Measurements from ENCODE around the gene TC2N. TPM values are rescaled to one million over a fixed set of nuclear protein-coding genes. Genes with fewer than 3 reads are reported as not detected.

TC2N gene
- total RNA-seq, 1 experiment from 2014 or later, result 30.6 TPM

DNA sequence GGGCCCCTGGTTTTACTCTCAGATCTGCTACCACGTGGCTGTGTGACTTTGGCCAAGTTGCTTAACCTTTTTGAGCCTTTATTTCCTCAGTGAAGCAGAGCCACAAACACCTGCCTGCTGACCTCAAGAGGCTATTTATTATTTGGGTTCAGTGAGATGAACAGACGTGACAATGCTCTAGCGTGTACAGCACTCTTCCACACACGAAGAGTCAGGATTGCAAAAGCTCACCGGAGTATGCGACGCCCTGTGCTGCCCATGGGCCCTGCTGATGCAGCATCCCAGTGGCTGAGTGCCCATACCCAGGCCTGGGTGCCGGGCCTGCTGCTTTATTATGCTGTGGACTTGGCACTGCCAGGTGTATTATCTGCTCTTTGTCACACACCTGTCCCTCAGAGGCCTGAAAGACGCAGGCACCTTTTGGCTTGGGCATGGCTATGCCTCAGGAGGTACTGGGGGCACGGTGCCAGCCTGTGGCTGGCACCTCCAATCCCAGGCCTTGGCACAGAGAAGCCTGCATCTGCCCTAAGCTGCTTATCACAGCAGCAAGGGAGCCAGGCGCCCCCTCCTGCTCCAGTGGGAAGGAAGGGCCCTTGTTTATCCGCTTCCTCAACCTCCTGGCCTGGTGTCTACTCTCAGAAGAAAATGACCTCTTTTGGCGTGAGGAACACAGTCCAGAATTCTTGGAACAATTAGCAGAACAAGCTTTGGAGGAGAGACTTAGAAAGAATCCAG lies 22.3 kb upstream of the TC2N start:
- H3K36me3 ChIP-seq (ENCODE audit: control insufficient read depth, insufficient read depth, low read length), result no peaks in the 10 kb centered on the region
- BruUV-seq (replicated peaks), result no TSS peak
- intact Hi-C loops (cut with micrococcal nuclease; ENCODE audit: unreplicated experiment), result loop anchor here (5.0 kb wide), 1 partner anchor 32 kb away; no protein-coding TSS in a partner anchor
- no peaks in the 10 kb centered on the region for H3K4me1 ChIP-seq
- Mint-ChIP-seq H3K27me3 (ENCODE audit: insufficient read depth, unreplicated experiment) (no peaks in the 10 kb centered on the region), H3K4me3 (ENCODE audit: unreplicated experiment) (no peak overlapping the region), H3K9me3 (ENCODE audit: unreplicated experiment) (no peaks in the 10 kb centered on the region), H3K36me3 (ENCODE audit: insufficient read depth, unreplicated experiment) (no peaks in the 10 kb centered on the region), H3K4me1 (ENCODE audit: low read depth, unreplicated experiment) (no peaks in the 10 kb centered on the region), H3K27ac (ENCODE audit: unreplicated experiment) (peak overlapping the region; percentile 71)
- no peaks in the 10 kb centered on the region for H3K27me3 ChIP-seq (replicated peaks; ENCODE audit: control insufficient read depth, insufficient read depth, low read length)
- no peaks in the 10 kb centered on the region for H3K9me3 ChIP-seq
- CTCF ChIA-PET, result no interaction called here
- H3K4me3 ChIP-seq (ENCODE audit: low read depth, low read length), result no peak overlapping the region
- no peak for TF ChIP-seq CTCF (IDR thresholded peaks at IDR 0.05; ENCODE audit: insufficient read depth in 1 of 2, low read depth in 1 of 2, low read length in 1 of 2, severe bottlenecking in 1 of 2, unreplicated experiment in 1 of 2)
- DNase-seq, result no peak
- POLR2A ChIA-PET, result no interaction called here

DNA sequence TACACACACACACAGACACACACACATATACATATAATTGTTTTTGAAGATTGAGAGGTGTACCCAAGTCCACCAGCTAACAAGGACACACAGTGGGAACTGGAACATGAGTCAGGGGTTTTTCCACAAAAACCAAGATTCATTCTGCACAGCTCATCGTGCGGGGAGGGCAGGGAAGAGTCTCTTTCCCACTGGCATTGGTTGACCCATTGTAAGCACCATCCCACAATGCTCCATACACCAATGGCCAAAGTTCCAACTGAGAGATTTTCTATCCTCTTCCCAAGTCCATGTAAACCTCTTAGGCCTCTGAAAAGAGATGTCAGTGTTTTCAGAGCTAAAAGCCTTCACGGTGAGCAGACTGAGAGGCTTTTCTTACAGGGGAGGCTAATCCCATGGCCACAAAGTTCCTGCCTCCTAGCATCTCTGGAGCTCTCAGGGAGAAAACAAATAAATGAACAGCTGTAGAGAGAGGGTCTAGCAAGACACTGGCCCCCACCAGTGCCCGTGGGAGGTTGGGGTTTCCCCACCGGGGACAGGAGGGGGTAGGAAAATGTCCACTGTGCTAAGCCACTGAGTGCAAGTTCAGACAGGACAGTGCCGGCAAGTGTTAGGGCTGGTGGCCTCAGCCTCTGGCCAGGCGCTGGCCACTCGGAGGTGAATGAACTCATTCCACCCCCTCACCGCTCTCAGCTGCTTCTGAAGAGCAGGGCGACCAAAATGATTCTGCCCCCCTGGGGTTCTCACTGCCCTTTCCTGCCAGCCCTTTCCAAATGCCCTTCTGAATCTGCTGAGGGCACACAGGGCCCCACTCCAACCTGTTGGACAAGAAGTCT lies 21.5 kb upstream of the TC2N start:
- H3K27me3 ChIP-seq (replicated peaks; ENCODE audit: control insufficient read depth, insufficient read depth, low read length), result no peaks in the 10 kb centered on the region
- no peaks in the 10 kb centered on the region for H3K36me3 Mint-ChIP-seq (ENCODE audit: insufficient read depth, unreplicated experiment)
- H3K4me1 ChIP-seq, result no peaks in the 10 kb centered on the region
- POLR2A ChIA-PET, result no interaction called here
- peak overlapping the region; percentile 71 for H3K27ac Mint-ChIP-seq (ENCODE audit: unreplicated experiment)
- no peak overlapping the region for H3K4me3 ChIP-seq (ENCODE audit: low read depth, low read length)
- no peaks in the 10 kb centered on the region for H3K36me3 ChIP-seq (ENCODE audit: control insufficient read depth, insufficient read depth, low read length)
- no peak overlapping the region for H3K4me3 Mint-ChIP-seq (ENCODE audit: unreplicated experiment)
- CTCF ChIA-PET, result no interaction called here
- TF ChIP-seq CTCF (IDR thresholded peaks at IDR 0.05; ENCODE audit: insufficient read depth in 1 of 2, low read depth in 1 of 2, low read length in 1 of 2, severe bottlenecking in 1 of 2, unreplicated experiment in 1 of 2), result no peak
- intact Hi-C loops (cut with micrococcal nuclease; ENCODE audit: unreplicated experiment), result no loop called here
- no peaks in the 10 kb centered on the region for H3K27me3 Mint-ChIP-seq (ENCODE audit: insufficient read depth, unreplicated experiment)
- H3K9me3 ChIP-seq, result no peaks in the 10 kb centered on the region
- no peaks in the 10 kb centered on the region for H3K4me1 Mint-ChIP-seq (ENCODE audit: low read depth, unreplicated experiment)
- no peak for DNase-seq
- BruUV-seq (replicated peaks), result no TSS peak
- no peaks in the 10 kb centered on the region for H3K9me3 Mint-ChIP-seq (ENCODE audit: unreplicated experiment)

GRCh38 chr14:91886961-91887360 lies 19.6 kb upstream of the TC2N start:
- H3K27ac Mint-ChIP-seq (ENCODE audit: unreplicated experiment), result no peak overlapping the region
- H3K27me3 Mint-ChIP-seq (ENCODE audit: insufficient read depth, unreplicated experiment), result no peaks in the 10 kb centered on the region
- H3K4me3 Mint-ChIP-seq (ENCODE audit: unreplicated experiment), result no peak overlapping the region
- no peaks in the 10 kb centered on the region for H3K4me1 ChIP-seq
- no peaks in the 10 kb centered on the region for H3K4me1 Mint-ChIP-seq (ENCODE audit: low read depth, unreplicated experiment)
- no peaks in the 10 kb centered on the region for H3K36me3 ChIP-seq (ENCODE audit: control insufficient read depth, insufficient read depth, low read length)
- H3K4me3 ChIP-seq (ENCODE audit: low read depth, low read length), result no peak overlapping the region
- CTCF ChIA-PET, result no interaction called here
- no peaks in the 10 kb centered on the region for H3K9me3 ChIP-seq
- no TSS peak for BruUV-seq (replicated peaks)
- POLR2A ChIA-PET, result no interaction called here
- no peak for DNase-seq
- TF ChIP-seq CTCF (IDR thresholded peaks at IDR 0.05; ENCODE audit: insufficient read depth in 1 of 2, low read depth in 1 of 2, low read length in 1 of 2, severe bottlenecking in 1 of 2, unreplicated experiment in 1 of 2), result no peak
- H3K36me3 Mint-ChIP-seq (ENCODE audit: insufficient read depth, unreplicated experiment), result no peaks in the 10 kb centered on the region
- H3K27me3 ChIP-seq (replicated peaks; ENCODE audit: control insufficient read depth, insufficient read depth, low read length), result no peaks in the 10 kb centered on the region
- no peaks in the 10 kb centered on the region for H3K9me3 Mint-ChIP-seq (ENCODE audit: unreplicated experiment)
- intact Hi-C loops (cut with micrococcal nuclease; ENCODE audit: unreplicated experiment), result no loop called here

All from Caco-2 (cell line).